Measurements from ENCODE around the gene ACADM.
"Not testable (repeated sequence)": the region's sequence is repeated elsewhere in the genome, so short reads cannot be mapped to it uniquely, and the experiment has no call there.

Gene ACADM

DNA sequence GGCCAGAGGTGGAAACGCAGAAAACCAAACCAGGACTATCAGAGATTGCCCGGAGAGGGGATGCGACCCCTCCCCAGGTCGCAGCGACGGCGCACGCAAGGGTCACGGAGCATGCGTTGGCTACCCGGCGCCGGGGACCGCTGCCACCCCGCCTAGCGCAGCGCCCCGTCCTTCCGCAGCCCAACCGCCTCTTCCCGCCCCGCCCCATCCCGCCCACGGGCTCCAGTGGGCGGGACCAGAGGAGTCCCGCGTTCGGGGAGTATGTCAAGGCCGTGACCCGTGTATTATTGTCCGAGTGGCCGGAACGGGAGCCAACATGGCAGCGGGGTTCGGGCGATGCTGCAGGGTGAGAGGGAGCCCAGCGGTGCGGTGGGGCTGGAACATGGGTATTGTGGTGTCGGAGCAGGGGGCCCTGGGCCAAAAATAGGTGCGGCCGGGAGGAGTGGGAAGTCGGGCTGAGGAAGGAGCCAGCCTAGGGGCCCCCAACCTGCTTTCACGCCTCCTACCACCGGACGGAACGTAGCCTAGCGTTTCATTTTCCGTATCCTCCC, at the start of gene ACADM:
Gene ACADM (plus strand): TSS at position 238 of the 551 bp plus-strand sequence. CDS start 79 bp downstream, at position 317.
- DNase-seq (ENCODE audit: insufficient read length, low spot score) = peak; percentile 82
- no peak for FAIRE-seq
- TF ChIP-seq POLR2A (IDR thresholded peaks at IDR 0.05; ENCODE audit: low read depth, low read length) = peak; percentile 93

DNA sequence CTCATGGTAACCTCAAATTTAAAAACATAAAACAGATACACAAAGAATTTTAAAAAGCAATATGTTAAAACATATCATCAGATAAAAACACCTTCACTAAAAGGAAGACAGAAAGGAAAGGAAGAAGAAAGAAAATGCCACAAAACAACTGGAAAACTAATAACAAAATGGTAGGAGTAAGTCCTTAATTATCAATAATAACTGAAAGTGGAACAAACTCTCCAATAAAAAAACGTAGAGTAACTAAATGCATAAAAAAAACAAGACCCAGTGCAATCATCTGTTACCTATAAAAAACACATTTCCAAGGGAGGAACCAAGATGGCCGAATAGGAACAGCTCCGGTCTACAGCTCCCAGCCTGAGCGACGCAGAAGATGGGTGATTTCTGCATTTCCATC, 47.1 kb upstream of the ACADM start:
- FAIRE-seq (no peak), DNase-seq (ENCODE audit: insufficient read length, low spot score) (no peak)
- no peak for TF ChIP-seq POLR2A (IDR thresholded peaks at IDR 0.05; ENCODE audit: low read depth, low read length)

DNA sequence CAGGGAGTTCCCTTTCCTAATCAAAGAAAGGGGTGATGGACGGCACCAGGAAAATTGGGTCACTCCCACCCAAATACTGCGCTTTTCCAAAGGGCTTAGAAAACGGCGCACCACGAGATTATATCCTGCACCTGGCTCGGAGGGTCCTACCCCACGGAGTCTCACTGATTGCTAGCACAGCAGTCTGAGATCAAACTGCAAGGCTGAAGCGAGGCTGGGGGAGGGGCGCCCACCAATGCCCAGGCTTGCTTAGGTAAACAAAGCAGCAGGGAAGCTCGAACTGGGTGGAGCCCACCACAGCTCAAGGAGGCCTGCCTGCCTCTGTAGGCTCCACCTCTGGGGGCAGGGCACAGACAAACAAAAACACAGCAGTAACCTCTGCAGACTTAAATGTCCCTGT, 46.5 kb upstream of the ACADM start:
- not testable (repeated sequence) for FAIRE-seq; DNase-seq (ENCODE audit: insufficient read length, low spot score)

DNA sequence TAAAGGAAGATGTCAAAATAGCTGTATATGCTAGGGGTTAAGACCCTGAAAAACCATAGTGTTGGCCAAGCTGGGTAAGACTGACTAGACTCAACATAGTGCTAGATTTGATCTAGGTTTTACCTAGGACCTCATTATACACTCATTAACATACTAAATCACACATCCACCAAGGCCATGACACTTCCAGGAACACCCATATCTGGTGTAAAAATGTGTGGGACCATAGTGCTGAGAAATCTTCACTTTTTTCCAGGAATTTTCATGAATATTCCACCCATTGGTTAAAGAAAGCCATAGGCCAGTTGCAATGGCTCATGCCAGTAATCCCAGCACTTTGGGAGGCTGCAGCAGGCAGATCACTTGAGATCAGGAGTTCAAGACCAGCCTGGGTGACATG, 34.0 kb upstream of the ACADM start:
- FAIRE-seq (no peak), DNase-seq (ENCODE audit: insufficient read length, low spot score) (no peak)
- TF ChIP-seq POLR2A (IDR thresholded peaks at IDR 0.05; ENCODE audit: low read depth, low read length) = no peak

DNA sequence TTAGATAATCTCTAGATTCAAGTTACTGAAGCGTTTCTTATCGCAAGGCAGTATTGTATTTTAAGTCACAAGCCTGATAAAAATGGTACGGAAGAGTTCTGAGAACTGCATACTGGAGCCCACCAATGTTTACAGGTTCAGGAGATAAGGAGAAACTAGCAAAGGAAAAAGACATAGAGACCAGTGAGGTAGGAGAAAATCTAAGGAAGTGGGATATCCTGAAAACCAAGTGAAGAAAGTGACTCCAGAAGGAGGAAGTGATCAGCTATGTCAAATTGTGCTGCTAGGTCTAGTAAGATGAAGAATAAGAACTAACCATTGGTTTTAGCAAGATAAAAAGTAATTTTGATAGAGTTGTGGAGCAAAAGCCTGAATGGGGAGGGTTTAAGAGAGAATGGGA, 31.0 kb upstream of the ACADM start:
- FAIRE-seq = no peak
- DNase-seq (ENCODE audit: insufficient read length, low spot score) = no peak
- TF ChIP-seq POLR2A (IDR thresholded peaks at IDR 0.05; ENCODE audit: low read depth, low read length) = no peak

DNA sequence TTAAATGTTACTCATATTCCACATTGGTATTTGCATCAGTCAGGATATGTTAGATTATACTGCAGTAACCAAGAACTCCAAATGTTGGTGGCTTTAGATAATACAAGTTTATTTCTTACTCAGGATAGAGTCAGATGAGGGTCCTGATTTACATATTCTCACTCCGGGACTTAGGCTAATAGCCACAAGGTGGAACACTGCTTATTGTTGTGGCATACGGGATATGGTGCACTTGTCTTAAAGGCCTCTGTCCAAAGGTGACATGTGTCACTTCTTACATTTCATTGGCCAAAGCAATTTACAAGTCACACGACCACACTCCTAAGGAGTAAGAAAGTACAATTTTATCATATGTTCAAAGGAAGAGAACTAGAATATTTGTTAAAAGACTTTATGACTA, 28.5 kb upstream of the ACADM start:
- no peak for DNase-seq (ENCODE audit: insufficient read length, low spot score)
- FAIRE-seq = no peak
- no peak for TF ChIP-seq POLR2A (IDR thresholded peaks at IDR 0.05; ENCODE audit: low read depth, low read length)

DNA sequence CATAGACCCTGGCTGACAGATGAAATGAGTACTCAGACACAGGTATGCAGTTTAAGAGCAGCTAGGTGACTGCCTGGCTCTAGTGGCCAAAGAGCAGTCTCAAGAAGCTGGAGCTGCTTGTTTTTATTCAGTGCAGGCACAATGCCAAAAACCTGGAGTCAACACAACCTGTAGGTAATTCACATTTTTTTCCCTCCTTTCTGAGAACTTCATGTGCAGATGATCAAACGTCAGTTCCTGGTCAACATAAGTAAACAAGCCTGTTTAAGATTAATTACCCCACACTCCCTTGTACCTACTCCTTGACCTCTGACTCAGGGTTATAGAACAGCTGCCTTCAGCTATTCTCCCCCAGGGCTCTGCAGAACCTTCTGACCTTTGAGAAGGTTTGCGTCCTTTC, 17.3 kb upstream of the ACADM start:
- FAIRE-seq = no peak
- no peak for DNase-seq (ENCODE audit: insufficient read length, low spot score)

DNA sequence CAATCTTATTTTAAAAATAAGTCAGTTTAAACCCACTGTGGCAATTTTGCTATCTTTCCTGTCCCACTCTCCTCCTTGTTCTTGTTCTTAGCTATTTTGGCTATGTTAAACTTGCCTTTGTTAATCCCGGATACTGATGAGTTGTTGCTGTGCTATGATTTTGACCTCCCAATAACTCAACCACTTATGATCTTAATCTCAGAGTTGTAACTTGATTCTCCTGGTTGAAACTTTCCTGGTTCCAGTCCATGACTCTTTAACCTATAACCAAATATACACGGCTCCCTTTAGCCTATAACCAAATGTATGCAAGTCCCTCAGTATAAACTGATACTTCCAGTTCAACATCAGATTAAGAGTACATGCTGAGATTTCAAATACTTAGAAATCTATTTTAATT, 15.6 kb upstream of the ACADM start:
- no peak for TF ChIP-seq POLR2A (IDR thresholded peaks at IDR 0.05; ENCODE audit: low read depth, low read length)
- FAIRE-seq (no peak), DNase-seq (ENCODE audit: insufficient read length, low spot score) (no peak)

More for the DNA sequence above, 17.3 kb upstream of the ACADM start:
- TF ChIP-seq POLR2A (IDR thresholded peaks at IDR 0.05; ENCODE audit: low read depth, low read length) = no peak

DNA sequence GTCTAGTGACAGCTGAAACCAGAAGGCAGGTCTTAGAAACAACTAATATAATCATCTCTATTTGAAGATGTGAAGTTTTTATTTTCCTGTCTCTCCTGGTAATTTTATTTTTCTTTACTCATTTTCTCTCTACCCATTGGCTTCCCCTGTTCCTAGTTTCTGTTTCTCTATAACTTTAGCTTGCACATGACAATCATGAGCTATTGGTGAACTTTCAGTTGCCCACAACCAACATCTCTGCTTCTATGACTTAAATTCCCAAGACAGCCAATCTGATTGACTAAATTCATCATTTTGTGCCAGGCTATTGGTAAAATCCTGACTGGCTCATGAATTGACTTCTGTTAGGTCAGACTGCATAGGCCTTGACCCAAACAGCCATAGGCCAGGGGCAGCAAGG, 13.7 kb upstream of the ACADM start:
- FAIRE-seq (no peak), DNase-seq (ENCODE audit: insufficient read length, low spot score) (no peak)
- TF ChIP-seq POLR2A (IDR thresholded peaks at IDR 0.05; ENCODE audit: low read depth, low read length) = no peak

DNA sequence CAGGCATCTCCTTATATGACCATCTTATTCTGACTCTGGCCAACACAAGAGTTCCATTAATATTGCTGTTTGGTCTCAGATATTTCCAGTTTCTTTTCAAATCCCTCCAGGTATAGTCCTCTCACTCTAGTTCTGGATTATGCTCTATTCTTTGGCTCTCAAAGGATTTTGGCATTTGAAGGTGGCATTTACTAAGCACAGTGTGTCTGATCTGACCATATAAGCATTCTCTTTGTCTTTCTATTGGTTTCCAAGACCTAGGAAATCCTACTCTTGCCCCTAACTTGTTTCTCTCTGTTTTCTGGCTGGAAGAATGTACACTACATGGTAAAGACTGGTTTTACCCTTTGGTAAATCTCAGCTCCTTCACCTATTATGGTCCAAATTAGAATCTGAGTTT, 12.7 kb upstream of the ACADM start:
- no peak for TF ChIP-seq POLR2A (IDR thresholded peaks at IDR 0.05; ENCODE audit: low read depth, low read length)
- FAIRE-seq = no peak
- DNase-seq (ENCODE audit: insufficient read length, low spot score) = no peak

DNA sequence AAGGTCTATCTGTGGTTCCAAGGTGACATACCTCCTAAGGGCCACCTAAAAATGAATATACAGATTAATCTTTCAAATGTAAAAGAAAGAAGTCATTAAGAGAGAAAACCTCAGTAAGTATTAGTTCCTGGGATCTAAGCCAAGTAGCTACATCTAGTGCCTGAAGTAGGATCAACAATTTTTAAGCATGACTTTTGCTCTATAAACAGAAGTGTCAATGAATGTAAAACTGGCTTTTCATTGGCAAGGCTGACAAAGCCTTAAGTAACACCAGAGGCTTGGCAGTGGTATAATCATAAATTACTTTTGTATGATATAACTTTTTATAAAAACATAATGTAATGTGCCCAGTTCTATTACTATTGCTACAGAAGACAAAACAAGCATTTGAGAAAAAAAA, 12.2 kb upstream of the ACADM start:
- DNase-seq (ENCODE audit: insufficient read length, low spot score) (no peak), FAIRE-seq (no peak)
- TF ChIP-seq POLR2A (IDR thresholded peaks at IDR 0.05; ENCODE audit: low read depth, low read length) = no peak

DNA sequence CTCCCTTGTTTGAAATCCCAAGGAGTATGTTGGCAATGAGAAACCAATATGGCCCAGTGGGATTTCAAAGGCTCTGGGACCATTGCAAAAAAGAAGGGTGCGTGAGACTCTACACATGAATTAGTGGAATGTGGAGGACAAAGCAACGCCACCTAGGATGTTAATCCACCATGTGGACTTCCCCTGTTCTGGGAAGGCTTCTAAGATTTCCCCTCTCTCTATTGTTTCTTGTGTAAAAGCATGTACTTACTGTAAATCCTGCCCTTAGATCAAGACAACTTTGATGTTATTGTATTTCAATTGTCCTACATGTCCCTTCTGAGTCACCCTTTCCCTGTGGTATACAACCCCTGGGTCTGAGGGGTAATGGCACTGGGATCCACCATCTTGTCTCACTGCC, 4.7 kb upstream of the ACADM start:
- no peak for TF ChIP-seq POLR2A (IDR thresholded peaks at IDR 0.05; ENCODE audit: low read depth, low read length)
- DNase-seq (ENCODE audit: insufficient read length, low spot score) = no peak
- no peak for FAIRE-seq

DNA sequence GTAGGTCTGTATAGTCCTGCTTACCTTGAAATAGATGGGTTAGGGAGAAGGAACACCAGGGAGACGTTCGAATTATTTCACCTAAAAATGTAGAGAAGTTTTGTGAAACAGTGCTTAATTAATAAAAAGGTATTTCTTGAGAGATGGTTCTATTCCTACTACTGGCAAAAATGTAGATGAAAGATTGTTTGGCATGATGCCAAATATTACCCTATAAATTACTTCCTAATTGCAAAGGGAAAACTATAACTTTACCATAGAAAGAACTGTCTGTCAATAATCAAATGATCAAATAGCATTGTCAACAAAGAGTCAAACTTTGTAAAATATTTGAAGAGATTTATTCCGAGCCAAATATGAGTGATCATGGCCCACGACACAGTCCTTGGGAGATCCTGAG, 4.2 kb upstream of the ACADM start:
- DNase-seq (ENCODE audit: insufficient read length, low spot score) = no peak
- no peak for FAIRE-seq
- TF ChIP-seq POLR2A (IDR thresholded peaks at IDR 0.05; ENCODE audit: low read depth, low read length) = no peak

DNA sequence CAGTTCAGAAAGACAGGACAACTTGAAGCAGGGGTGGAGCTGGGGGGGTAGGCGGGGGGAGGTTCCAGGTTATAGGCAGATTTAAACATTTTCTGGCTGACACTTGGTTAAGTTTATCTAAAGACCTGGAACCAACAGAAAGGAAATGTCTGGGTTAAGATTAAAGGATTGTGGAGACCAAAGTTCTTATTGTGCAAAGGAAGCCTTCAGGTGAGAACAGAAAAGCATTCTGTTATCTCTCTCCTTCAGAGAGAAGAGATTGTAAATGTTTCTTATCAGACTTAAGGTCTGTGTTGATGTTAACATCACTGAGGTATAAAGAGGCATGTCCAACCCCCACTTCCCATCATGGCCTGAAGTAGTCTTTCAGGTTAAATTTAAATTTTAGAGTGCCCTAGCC, 3.7 kb upstream of the ACADM start:
- no peak for TF ChIP-seq POLR2A (IDR thresholded peaks at IDR 0.05; ENCODE audit: low read depth, low read length)
- DNase-seq (ENCODE audit: insufficient read length, low spot score) (no peak), FAIRE-seq (no peak)

DNA sequence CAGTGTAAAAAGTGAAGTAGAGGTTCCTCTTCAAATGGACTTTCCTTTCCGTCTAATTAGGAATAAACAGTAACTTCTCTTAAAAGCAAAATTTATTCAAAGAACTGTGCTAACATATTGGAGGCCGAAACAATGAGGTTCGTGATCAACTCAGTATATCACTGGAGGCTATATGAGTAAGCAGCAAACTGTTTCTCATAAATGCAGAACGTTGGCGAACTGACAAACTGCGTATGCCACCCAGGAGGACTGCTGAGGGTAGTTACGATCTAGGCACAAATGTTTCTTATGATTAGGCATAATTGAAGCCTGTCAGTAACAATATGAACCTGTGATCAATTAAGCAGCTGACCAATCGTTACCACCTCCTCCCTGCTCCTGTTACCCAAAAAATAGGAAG, 2.3 kb upstream of the ACADM start:
- not testable (repeated sequence) for DNase-seq (ENCODE audit: insufficient read length, low spot score); FAIRE-seq

DNA sequence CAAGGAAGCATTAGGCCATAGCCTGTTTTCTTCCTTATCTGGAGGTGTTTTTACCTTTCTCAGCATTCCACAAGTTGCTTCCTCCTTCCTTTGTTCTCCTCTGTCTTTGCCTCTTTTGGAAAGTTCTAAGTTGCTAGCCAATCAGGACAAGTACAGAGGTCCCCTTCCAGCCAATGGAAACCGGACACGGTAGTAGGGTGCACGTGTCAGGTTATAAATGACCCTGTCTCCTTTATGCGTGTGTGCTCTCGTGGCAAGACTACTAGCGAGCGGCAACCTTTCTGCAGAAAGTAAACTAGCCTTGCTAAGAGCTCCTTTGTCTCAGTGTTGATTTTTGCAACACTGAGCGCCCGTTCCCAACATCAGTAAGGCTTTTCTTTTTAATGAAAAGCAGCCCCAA, 1.5 kb upstream of the ACADM start:
- no peak for FAIRE-seq
- no peak for TF ChIP-seq POLR2A (IDR thresholded peaks at IDR 0.05; ENCODE audit: low read depth, low read length)
- no peak for DNase-seq (ENCODE audit: insufficient read length, low spot score)
